Upper lobe of left lung (tissue), 6 donors: ENCODE data around the gene ANXA9. TPM values are rescaled to one million over a fixed set of nuclear protein-coding genes. Genes with fewer than 3 reads are reported as not detected.
A peak's percentile ranks its signal among the peaks of the same experiment; 100 is the strongest.

ENCODE experiments used
- ATAC-seq, 2 donors: fragments of 200-7000 bp; cut with Tn5 transposase; one replicate each; pipeline ENCODE4 v1.9.1; 2022; ENCODE audit warnings: mild to moderate bottlenecking in 2 of 2, moderate library complexity in 2 of 2; ENCODE audit not compliant: low FRiP score in 2 of 2
- DNase-seq, 2 donors: peaks; one replicate each; pipeline ENCODE4 v3.0.0-alpha.2; 2019 to 2020
- H3K27ac ChIP-seq, 4 donors: fragments of 200-600 bp; sonication (generic); one replicate each; pipeline ENCODE4 v1.5.1; 2016 to 2019
- H3K27me3 ChIP-seq, 4 donors: fragments of 200-600 bp; sonication (generic); one replicate each; pipeline ENCODE4 v1.5.1; 2017 to 2019
- H3K36me3 ChIP-seq, 4 donors: fragments of 200-600 bp; sonication (generic); one replicate each; pipeline ENCODE4 v1.5.1; 2016 to 2019
- H3K4me1 ChIP-seq, 4 donors: fragments of 200-600 bp; sonication (generic); one replicate each; pipeline ENCODE4 v1.5.1; 2018 to 2019
- H3K4me3 ChIP-seq, 4 donors: fragments of 200-600 bp; sonication (generic); one replicate each; pipeline ENCODE4 v1.5.1; 2017 to 2019; ENCODE audit warnings: mild to moderate bottlenecking in 2 of 4, moderate library complexity in 1 of 4
- H3K9me3 ChIP-seq, 4 donors: fragments of 200-600 bp; sonication (generic); one replicate each; pipeline ENCODE4 v1.5.1; 2018 to 2019
- CTCF ChIP-seq, 6 experiments: fragments of 450-650 bp in 4 of 6; fragments of 200-600 bp in 2 of 6; sonication (generic) in 2 of 6; IDR thresholded peaks; one replicate each; pipeline ENCODE4 v1.5.1; 2016 to 2019; ENCODE audit warnings: antibody characterized with exemption in 6 of 6
- EP300 ChIP-seq, 4 donors: sonication (generic); formaldehyde crosslinking; IDR thresholded peaks; one replicate each; pipeline ENCODE4 v1.5.1; 2017; ENCODE audit warnings: antibody characterized with exemption in 4 of 4, control low read depth in 2 of 4
- POLR2A ChIP-seq, 4 donors: fragments of 450-650 bp; IDR thresholded peaks; one replicate each; pipeline ENCODE4 v1.5.1; 2016 to 2017; ENCODE audit warnings: antibody characterized with exemption in 4 of 4, mild to moderate bottlenecking in 2 of 4
- POLR2AphosphoS5 ChIP-seq, 2 donors: sonication (generic); formaldehyde crosslinking; IDR thresholded peaks; one replicate each; pipeline ENCODE4 v1.5.1; 2017; ENCODE audit warnings: antibody characterized with exemption in 2 of 2
- WGBS, 2 donors: methylation state at CpG; one replicate each; pipeline ENCODE4 v1.1.5; 2017 to 2018; 5-methylcytosine and 5-hydroxymethylcytosine counted together
- total RNA-seq, 6 donors: library from RNA; depleted of rRNA in 4 of 6; stranded (reverse); fragments of >200 nt in 4 of 6; gene quantifications; one replicate each; pipeline versions ENCODE4 v1.1.0 to v1.2.1, GENCODE V29; 2016 to 2021
- donor health status: DM: no; HTN: no; CAD: no; lungs with moderate emphysema.
- donor health status: DM: no; HTN: yes; CAD: no; lungs with severe emphysema.

The ANXA9 gene
- total RNA-seq, 6 donors from 2014 or later, result 0.67 to 5.2 (median 1.2) TPM; not detected in 1

GRCh38 chr1:150957666-150958065, 24.4 kb upstream of the ANXA9 start:
- no peaks in the 10 kb centered on the region for H3K9me3 ChIP-seq
- H3K27ac ChIP-seq, result no peak overlapping the region
- peaks cover 25 to 95% (median 61%) of the 10 kb centered on the region in 4 donors for H3K36me3 ChIP-seq
- H3K27me3 ChIP-seq, result no peaks in the 10 kb centered on the region
- ATAC-seq (no peak), DNase-seq (peak in 1 of 2 donors; percentile 12)
- 97 to 98% methylated on average over 11 of the region's 11 CpGs for WGBS, 2 donors
- H3K4me3 ChIP-seq, result no peak overlapping the region
- TF ChIP-seq POLR2A (IDR thresholded peaks at IDR 0.05) (no peak), EP300 (IDR thresholded peaks at IDR 0.05) (no peak), CTCF (IDR thresholded peaks at IDR 0.05) (no peak), POLR2AphosphoS5 (IDR thresholded peaks at IDR 0.05) (no peak)
- no peaks in the 10 kb centered on the region for H3K4me1 ChIP-seq

- no peaks in the 10 kb centered on the region for H3K9me3 ChIP-seq
- no peak for ATAC-seq
- TF ChIP-seq EP300 (IDR thresholded peaks at IDR 0.05), result no peak
- 97 to 98% methylated on average over 3 to 7 of the region's 7 CpGs for WGBS, 2 donors
- H3K27me3 ChIP-seq, result no peaks in the 10 kb centered on the region
- DNase-seq, result peak in 1 of 2 donors; percentile 8
- no peaks in the 10 kb centered on the region for H3K4me1 ChIP-seq
- H3K27ac ChIP-seq, result no peak overlapping the region
- peaks cover 42 to 95% (median 67%) of the 10 kb centered on the region in 4 donors for H3K36me3 ChIP-seq
- H3K4me3 ChIP-seq, result no peak overlapping the region
These were observed 21.4 kb upstream of the ANXA9 start for GRCh38 chr1:150960646-150961045.

GRCh38 chr1:150961756-150962155, 20.3 kb upstream of the ANXA9 start:
- Histone ChIP-seq H3K4me3 (no peak overlapping the region), H3K4me1 (no peaks in the 10 kb centered on the region), H3K36me3 (peaks cover 52 to 98% (median 79%) of the 10 kb centered on the region in 4 donors), H3K9me3 (no peaks in the 10 kb centered on the region), H3K27ac (no peak overlapping the region), H3K27me3 (no peaks in the 10 kb centered on the region)
- 64 to 65% methylated on average over 4 of the region's 4 CpGs for WGBS, 2 donors
- no peak for TF ChIP-seq POLR2A (IDR thresholded peaks at IDR 0.05)
- DNase-seq, result no peak
- ATAC-seq, result no peak

GRCh38 chr1:150963321-150964163, 18.6 kb upstream of the ANXA9 start:
- ATAC-seq, result no peak
- Histone ChIP-seq H3K27ac (no peak overlapping the region), H3K36me3 (peaks cover 70 to 100% (median 91%) of the 10 kb centered on the region in 4 donors), H3K4me3 (no peak overlapping the region), H3K27me3 (no peaks in the 10 kb centered on the region), H3K9me3 (no peaks in the 10 kb centered on the region), H3K4me1 (peaks cover 0 to 6% (median 2%) of the 10 kb centered on the region in 4 donors)
- no peak for DNase-seq
- 93 to 94% methylated on average over 10 of the region's 10 CpGs for WGBS, 2 donors
- TF ChIP-seq EP300 (IDR thresholded peaks at IDR 0.05) (no peak), POLR2A (IDR thresholded peaks at IDR 0.05) (no peak), CTCF (IDR thresholded peaks at IDR 0.05) (no peak), POLR2AphosphoS5 (IDR thresholded peaks at IDR 0.05) (no peak)

- Histone ChIP-seq H3K4me1 (peaks cover 0 to 9% (median 4%) of the 10 kb centered on the region in 4 donors), H3K36me3 (peaks cover 68 to 100% (median 91%) of the 10 kb centered on the region in 4 donors), H3K4me3 (no peak overlapping the region), H3K9me3 (no peaks in the 10 kb centered on the region), H3K27ac (peak overlapping the region in 1 of 4 donors; percentile 42), H3K27me3 (no peaks in the 10 kb centered on the region)
- no peak for ATAC-seq
- 80% methylated on average over 5 of the region's 5 CpGs for WGBS, 2 donors
- TF ChIP-seq POLR2AphosphoS5 (IDR thresholded peaks at IDR 0.05) (no peak), EP300 (IDR thresholded peaks at IDR 0.05) (no peak), CTCF (IDR thresholded peaks at IDR 0.05) (no peak), POLR2A (IDR thresholded peaks at IDR 0.05) (no peak)
- no peak for DNase-seq
These were observed 18.0 kb upstream of the ANXA9 start for GRCh38 chr1:150964164-150964489.

GRCh38 chr1:150965605-150966004, 16.5 kb upstream of the ANXA9 start:
- Histone ChIP-seq H3K27me3 (no peaks in the 10 kb centered on the region), H3K4me1 (peaks cover 9 to 24% (median 15%) of the 10 kb centered on the region in 4 donors), H3K27ac (no peak overlapping the region), H3K36me3 (peaks cover 55 to 86% (median 76%) of the 10 kb centered on the region in 4 donors), H3K4me3 (no peak overlapping the region), H3K9me3 (no peaks in the 10 kb centered on the region)
- no peak for TF ChIP-seq EP300 (IDR thresholded peaks at IDR 0.05)
- no peak for TF ChIP-seq POLR2A (IDR thresholded peaks at IDR 0.05)
- no peak for TF ChIP-seq POLR2AphosphoS5 (IDR thresholded peaks at IDR 0.05)
- no peak for TF ChIP-seq CTCF (IDR thresholded peaks at IDR 0.05)
- ATAC-seq (no peak), DNase-seq (no peak)
- WGBS, 2 donors, result 86 to 93% methylated on average over 4 of the region's 4 CpGs
